HUES64 (cell line): ENCODE measurements around the gene RBBP5. TPM values are rescaled to one million over a fixed set of nuclear protein-coding genes. Genes with fewer than 3 reads are reported as not detected.
"Not testable (repeated sequence)": the region's sequence is repeated elsewhere in the genome, so short reads cannot be mapped to it uniquely, and the experiment has no call there.

Source experiments
- H3K27ac ChIP-seq: 2 replicates; pipeline ENCODE4 v1.7.0; 2013; ENCODE audit warnings: low read depth, low read length, inconsistent platforms
- H3K27me3 ChIP-seq: 2 replicates; pipeline ENCODE4 v1.6.1; 2013; ENCODE audit warnings: mild to moderate bottlenecking, low read length; ENCODE audit not compliant: insufficient read depth
- H3K36me3 ChIP-seq: 2 replicates; pipeline ENCODE4 v1.6.1; 2013; ENCODE audit warnings: mild to moderate bottlenecking, low read length; ENCODE audit not compliant: insufficient read depth
- H3K4me1 ChIP-seq: 2 replicates; pipeline ENCODE4 v1.6.1; 2013; ENCODE audit warnings: mild to moderate bottlenecking, low read length, moderate library complexity; ENCODE audit not compliant: insufficient read depth
- H3K4me3 ChIP-seq: 2 replicates; pipeline ENCODE4 v1.5.1; 2013; ENCODE audit warnings: mild to moderate bottlenecking, low read length, moderate library complexity
- H3K9ac ChIP-seq: 2 replicates; pipeline ENCODE4 v1.6.1; 2013; ENCODE audit warnings: mild to moderate bottlenecking, low read depth, low read length
- H3K9me3 ChIP-seq: 2 replicates; pipeline ENCODE4 v1.6.1; 2013; ENCODE audit warnings: low read depth, low read length; ENCODE audit not compliant: insufficient read depth
- WGBS: fragments of 150-250, 120-280 bp; methylation state at CpG from one replicate; pipeline ENCODE4 v1.1.7; 2013; ENCODE audit warnings: missing lambda C conversion rate; 5-methylcytosine and 5-hydroxymethylcytosine counted together
- polyA plus RNA-seq, 2 experiments: library from polyadenylated mRNA; stranded (reverse); fragments of 50-300 nt; gene quantifications; one replicate each; pipeline ENCODE4 v1.2.3, GENCODE V29; 2013

RBBP5 gene, protein sequence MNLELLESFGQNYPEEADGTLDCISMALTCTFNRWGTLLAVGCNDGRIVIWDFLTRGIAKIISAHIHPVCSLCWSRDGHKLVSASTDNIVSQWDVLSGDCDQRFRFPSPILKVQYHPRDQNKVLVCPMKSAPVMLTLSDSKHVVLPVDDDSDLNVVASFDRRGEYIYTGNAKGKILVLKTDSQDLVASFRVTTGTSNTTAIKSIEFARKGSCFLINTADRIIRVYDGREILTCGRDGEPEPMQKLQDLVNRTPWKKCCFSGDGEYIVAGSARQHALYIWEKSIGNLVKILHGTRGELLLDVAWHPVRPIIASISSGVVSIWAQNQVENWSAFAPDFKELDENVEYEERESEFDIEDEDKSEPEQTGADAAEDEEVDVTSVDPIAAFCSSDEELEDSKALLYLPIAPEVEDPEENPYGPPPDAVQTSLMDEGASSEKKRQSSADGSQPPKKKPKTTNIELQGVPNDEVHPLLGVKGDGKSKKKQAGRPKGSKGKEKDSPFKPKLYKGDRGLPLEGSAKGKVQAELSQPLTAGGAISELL
- 13.6 TPM for polyA plus RNA-seq (2013, experiment 1 of 2)
- 12.7 TPM for polyA plus RNA-seq (2013, experiment 2 of 2)

DNA sequence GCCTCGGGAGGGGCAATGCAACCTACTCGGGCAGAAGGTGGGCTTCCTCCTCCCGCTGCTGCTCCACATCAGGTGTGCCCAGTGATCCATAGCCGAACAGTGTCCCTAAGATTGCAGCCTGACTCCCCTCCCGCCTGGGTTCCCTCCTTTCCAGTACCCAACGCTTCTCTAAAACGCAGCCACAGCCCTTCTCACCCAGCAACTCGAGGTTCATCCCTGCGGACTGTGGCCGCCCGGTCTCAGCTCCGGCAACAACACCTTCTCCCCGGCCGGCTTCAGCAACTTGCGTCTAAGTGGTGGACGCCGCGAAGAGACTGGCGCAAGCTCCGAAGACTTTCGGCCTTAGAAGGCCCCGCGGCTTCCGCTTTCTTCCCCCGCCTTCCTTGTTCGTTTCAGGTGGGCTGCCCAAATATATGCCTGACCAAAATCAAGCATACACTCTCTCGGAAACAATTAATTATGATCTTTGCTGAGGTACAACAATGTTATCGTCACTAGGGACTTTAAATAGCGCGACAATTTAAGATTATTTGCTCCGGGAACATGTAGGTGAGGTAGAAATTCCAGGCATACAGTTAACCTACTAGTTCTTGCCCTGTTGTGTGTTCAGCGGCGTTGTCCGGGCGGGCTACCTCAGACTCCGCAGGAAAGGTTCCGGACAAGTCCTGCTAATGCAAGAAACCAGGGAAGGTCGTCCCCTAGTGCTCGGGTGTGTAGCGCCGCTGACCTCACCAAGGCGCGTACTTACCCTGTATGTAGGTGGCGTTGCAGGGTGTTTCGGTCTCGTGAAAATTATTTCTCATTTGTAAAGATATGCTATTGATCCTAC is at the start of gene RBBP5:
RBBP5 (minus strand) TSS at position 319 of the 829 bp plus-strand sequence; CDS start at position 214, 105 bp downstream.
- H3K4me1 ChIP-seq = peaks cover 8% of the 10 kb centered on the region; the same call in 1 of the 2 replicates
- no peaks in the 10 kb centered on the region for H3K9me3 ChIP-seq
- peak within 1 kb of the TSS; percentile 85 for H3K9ac ChIP-seq
- H3K36me3 ChIP-seq = peaks cover 5% of the 10 kb centered on the region; the same call in 1 of the 2 replicates
- peak within 1 kb of the TSS; percentile 80 for H3K4me3 ChIP-seq
- peak within 1 kb of the TSS; percentile 87 for H3K27ac ChIP-seq
- H3K27me3 ChIP-seq = no peaks in the 10 kb centered on the region
- WGBS = under 1% methylated on average over 46 of the region's 46 CpGs

DNA sequence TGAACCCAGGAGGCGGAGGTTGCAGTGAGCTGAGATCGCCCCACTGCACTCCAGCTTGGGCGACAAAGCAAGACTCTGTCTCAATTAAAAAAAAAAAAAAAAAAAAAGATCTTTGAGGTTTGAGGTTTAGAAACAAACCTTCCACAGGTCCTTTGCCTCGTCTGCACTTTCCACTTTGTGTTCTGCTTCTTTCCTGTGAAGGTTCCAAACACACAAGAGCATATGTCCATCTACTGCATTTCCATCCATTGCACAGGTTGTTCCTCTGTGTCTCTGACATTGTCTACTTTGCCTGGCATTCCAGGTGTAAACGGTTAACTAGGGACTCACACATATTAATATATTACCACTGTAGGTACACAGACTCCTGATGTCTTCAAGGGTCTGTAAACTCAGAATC is 49.6 kb upstream of the RBBP5 start:
- WGBS = 95% methylated on average over 5 of the region's 5 CpGs
- H3K27me3 ChIP-seq = no peaks in the 10 kb centered on the region
- no peak overlapping the region for H3K9ac ChIP-seq
- no peaks in the 10 kb centered on the region for H3K9me3 ChIP-seq
- no peak overlapping the region for H3K27ac ChIP-seq
- no peaks in the 10 kb centered on the region; the same call in 1 of the 2 replicates for H3K4me1 ChIP-seq
- H3K36me3 ChIP-seq = peaks cover 28% of the 10 kb centered on the region
- H3K4me3 ChIP-seq = no peak overlapping the region

DNA sequence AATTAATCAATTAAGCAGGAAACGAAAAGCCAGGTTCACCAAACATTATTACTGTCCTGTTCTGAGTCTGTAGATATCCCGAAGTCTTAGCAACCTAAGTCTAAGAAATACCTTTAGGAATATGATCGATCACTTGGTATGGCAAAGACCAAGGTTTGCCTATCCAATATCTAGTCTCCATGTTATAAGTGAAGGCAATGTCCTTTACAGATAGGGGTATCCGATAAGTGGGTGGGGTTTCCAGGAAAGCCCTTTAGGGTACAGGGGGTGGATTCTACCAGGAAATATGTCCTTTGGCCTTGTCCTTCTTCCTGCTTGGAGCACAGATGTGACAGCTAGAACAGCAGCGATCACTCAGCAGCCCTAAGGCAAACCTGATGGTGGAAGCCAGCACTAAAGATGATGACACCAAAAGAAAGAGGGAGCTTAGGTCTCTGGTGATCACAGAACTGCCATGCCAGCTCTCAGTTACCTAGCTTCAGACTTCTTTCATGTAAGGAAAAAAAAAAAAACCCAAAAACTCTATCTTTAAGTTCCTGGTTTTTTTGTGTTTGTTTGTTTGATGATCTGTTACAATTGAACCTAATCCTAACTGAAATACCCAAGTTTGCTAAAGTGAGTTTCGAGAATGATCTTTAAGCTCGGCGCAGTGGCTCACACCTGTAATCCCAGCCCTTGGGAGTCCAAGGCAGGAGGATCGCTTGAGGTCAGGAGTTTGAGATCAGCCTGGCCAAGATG is 48.9 kb upstream of the RBBP5 start:
- no peaks in the 10 kb centered on the region for H3K9me3 ChIP-seq
- 92% methylated on average over 9 of the region's 9 CpGs for WGBS
- no peak overlapping the region for H3K9ac ChIP-seq
- no peak overlapping the region for H3K27ac ChIP-seq
- H3K36me3 ChIP-seq = peaks cover 34% of the 10 kb centered on the region
- no peak overlapping the region for H3K4me3 ChIP-seq
- no peaks in the 10 kb centered on the region for H3K27me3 ChIP-seq
- no peaks in the 10 kb centered on the region; the same call in 1 of the 2 replicates for H3K4me1 ChIP-seq

DNA sequence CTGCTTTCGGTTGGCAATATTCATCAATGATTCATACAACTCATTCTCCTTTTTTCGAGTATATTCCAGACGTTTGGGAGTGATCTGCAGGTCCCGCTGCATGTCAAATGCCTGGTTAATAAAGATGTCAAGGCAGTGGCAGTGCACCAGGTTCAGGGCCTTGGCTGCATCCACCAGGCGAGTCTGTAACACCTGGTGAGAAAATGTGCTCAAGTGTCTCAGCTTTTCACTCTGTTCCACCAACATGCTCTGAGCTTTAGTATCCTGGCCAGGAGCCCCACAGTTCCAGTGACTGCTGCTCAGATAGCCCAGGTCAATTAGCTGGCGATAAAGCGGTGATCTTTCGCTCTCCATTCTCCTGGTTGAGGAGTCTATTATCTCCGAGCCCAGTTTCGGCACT is 47.5 kb upstream of the RBBP5 start:
- WGBS = 96% methylated on average over 10 of the region's 10 CpGs
- no peaks in the 10 kb centered on the region for H3K9me3 ChIP-seq
- no peak overlapping the region for H3K27ac ChIP-seq
- H3K4me1 ChIP-seq = no peaks in the 10 kb centered on the region; the same call in 1 of the 2 replicates
- H3K27me3 ChIP-seq = no peaks in the 10 kb centered on the region
- H3K9ac ChIP-seq = no peak overlapping the region
- H3K36me3 ChIP-seq = peaks cover 35% of the 10 kb centered on the region
- H3K4me3 ChIP-seq = no peak overlapping the region

DNA sequence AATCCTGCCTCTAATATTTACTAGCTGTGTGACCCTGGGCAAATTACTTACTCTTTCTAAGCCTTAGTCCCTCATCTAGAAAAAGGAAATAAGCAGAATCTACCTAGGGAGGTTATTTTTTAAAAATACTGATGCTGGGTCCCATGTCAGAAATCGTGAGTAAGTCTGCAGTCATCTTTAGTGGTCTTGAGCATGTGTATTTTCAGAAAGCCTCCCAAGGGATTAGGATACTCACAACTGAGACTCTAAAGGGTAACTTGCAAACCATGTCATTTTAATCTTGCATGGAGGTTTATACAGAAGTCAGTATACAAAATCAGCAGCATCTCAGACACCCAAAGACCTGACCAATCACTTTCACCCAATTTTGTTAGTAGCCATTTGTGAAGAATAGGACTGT is 46.5 kb upstream of the RBBP5 start:
- Histone ChIP-seq H3K4me1 (no peaks in the 10 kb centered on the region; the same call in 1 of the 2 replicates), H3K36me3 (peaks cover 44% of the 10 kb centered on the region), H3K9ac (no peak overlapping the region), H3K9me3 (no peaks in the 10 kb centered on the region), H3K27me3 (no peaks in the 10 kb centered on the region), H3K27ac (no peak overlapping the region), H3K4me3 (no peak overlapping the region)
- 93% methylated on average over 1 of the region's 1 CpG for WGBS

DNA sequence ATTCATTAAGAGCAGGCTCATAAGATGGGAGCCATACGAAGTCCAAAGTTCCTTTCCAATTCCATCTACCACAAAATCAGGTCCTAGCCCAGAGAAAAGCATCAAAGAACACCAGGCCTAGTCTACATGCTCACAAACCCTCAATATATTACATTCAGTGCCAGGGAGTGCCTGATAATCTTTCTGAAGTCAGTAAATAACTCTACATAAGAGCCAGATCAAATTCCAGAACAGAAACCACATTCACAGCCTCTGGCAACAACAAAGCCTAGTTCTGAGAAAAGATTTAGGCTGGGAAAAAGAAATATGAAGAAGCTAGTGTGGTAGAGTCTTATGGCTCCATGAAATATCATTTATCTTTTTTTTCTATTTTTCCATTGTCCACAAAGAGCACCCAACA is 40.5 kb upstream of the RBBP5 start:
- Histone ChIP-seq H3K36me3 (peaks cover 80% of the 10 kb centered on the region), H3K4me1 (no peaks in the 10 kb centered on the region), H3K27me3 (no peaks in the 10 kb centered on the region), H3K4me3 (no peak overlapping the region), H3K9me3 (peaks cover 3% of the 10 kb centered on the region; the same call in 1 of the 2 replicates), H3K27ac (no peak overlapping the region), H3K9ac (no peak overlapping the region)
- WGBS = 92% methylated on average over 1 of the region's 1 CpG

DNA sequence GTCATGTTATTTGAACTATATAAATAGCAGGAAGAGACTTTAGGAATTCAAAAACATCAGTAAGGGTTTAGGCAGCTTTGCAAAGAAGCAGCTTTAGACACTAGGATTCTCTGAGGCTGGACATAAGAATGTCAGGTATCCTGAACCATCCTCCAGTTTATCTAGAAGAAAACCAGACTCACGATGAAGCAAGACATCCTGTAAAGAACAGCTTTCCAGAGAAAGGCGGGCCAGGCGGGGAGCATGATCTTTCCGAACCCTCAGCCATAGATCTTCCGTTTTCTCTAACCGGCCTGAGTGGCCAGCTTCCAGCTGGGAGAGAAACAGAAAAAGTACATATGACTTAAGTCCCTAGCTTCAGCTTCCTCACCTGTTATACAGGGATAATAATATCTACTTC is 39.3 kb upstream of the RBBP5 start:
- Histone ChIP-seq H3K9me3 (peaks cover 15% of the 10 kb centered on the region), H3K27me3 (no peaks in the 10 kb centered on the region), H3K4me3 (no peak overlapping the region), H3K36me3 (peaks cover 84% of the 10 kb centered on the region), H3K4me1 (no peaks in the 10 kb centered on the region), H3K9ac (no peak overlapping the region), H3K27ac (no peak overlapping the region)
- WGBS = 95% methylated on average over 6 of the region's 6 CpGs

DNA sequence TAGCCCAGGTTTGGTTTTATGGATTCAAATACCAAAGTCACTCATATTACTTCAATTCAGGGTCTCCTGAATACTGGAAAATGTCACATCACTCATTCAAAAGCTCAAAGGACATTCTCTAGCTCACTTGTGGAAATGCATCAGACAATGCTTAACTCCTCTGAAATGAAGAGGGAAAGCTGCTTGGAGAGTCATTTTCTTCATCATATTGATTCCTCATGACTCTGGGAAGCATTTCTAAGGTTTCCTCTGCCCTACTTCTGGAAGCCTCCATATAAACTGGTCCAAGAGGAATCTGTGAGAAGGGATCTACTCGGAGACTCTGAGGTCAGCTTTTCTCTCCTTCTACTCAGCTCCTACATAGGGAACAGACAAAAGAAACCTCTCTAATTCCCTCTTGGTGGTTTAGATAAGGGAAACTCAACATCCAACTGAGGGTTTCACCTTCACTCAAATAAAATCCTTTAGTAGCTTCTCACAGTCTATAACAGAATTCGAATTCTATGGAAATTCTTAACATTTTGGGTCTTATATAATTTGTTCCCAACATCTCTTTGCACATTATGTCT is 36.4 kb upstream of the RBBP5 start:
- Histone ChIP-seq H3K9ac (no peak overlapping the region), H3K4me1 (no peaks in the 10 kb centered on the region), H3K36me3 (peaks cover 91% of the 10 kb centered on the region), H3K27ac (no peak overlapping the region), H3K27me3 (no peaks in the 10 kb centered on the region), H3K9me3 (peaks cover 21% of the 10 kb centered on the region), H3K4me3 (no peak overlapping the region)
- WGBS = 87% methylated on average over 2 of the region's 2 CpGs

DNA sequence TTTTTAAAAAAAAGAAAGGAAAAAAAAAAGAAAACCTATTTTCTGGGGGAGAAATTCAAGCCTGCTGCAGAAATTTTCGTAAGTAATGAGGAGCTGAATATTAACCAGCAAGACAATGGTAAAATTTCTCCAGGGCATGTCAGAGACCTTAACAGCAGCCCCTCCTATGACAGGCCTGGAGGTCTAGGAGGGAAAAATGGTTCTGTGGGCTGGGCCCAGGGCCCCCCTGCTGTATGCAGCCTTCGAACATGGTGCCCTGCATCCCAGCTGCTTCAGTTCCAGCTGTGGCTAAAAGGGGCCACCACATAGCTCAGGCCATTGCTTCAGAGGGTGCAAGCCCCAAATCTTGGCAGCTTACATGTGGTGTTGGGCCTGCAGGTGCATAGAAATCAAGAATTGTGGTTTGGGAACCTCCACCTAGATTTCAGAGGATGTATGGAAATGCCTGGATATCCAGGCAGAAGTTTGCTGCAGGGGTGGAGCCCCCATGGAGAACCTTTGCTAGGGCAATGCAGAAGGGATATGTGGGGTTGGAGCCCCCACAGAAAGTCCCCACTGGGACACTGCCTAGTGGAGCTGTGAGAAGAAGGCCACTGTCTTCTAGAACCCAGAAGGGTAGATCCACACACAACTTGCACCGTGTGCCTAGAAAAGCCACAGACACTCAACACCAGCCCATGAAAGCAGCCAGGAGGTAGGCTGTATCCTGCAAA is 34.0 kb upstream of the RBBP5 start:
- Histone ChIP-seq H3K9me3 (peaks cover 21% of the 10 kb centered on the region), H3K36me3 (peaks cover 77% of the 10 kb centered on the region)
- H3K4me3 ChIP-seq, H3K9ac ChIP-seq, H3K27me3 ChIP-seq, H3K4me1 ChIP-seq, H3K27ac ChIP-seq: not testable (repeated sequence)
- 95% methylated on average over 3 of the region's 3 CpGs for WGBS

DNA sequence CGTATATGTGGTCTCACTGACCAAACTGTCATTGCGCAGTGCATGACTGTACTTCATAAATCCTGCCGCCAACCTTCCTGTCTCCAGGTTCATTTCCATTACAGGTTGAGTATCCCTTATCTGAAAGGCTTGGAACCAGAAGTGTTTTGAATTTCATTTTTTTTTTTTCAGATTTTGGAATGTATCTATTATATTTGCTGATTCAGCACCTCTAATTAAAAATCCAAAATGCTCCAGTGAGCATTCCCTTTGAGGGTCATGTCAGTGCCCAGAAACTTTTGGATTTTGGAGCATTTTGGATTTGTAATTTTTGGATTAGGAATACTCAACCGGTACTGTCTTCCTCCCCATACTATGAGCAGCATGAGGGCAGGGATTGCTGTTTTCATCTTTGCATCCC is 30.7 kb upstream of the RBBP5 start:
- Histone ChIP-seq H3K27ac (no peak overlapping the region), H3K27me3 (no peaks in the 10 kb centered on the region), H3K9ac (no peak overlapping the region), H3K36me3 (peaks cover 68% of the 10 kb centered on the region), H3K4me1 (no peaks in the 10 kb centered on the region), H3K9me3 (peaks cover 19% of the 10 kb centered on the region), H3K4me3 (no peak overlapping the region)
- WGBS = 97% methylated on average over 4 of the region's 4 CpGs
